ENCODE measurements around the gene MOB1B. TPM values are rescaled to one million over a fixed set of nuclear protein-coding genes. Genes with fewer than 3 reads are reported as not detected.

Gene MOB1B
- total RNA-seq, 1 experiment from 2014 or later, result 5.5 TPM

GRCh38 chr4:70927502-70928137, 25.5 kb downstream of the MOB1B start:
- Histone ChIP-seq H3K36me3 (replicated peaks; ENCODE audit: control insufficient read depth, insufficient read depth, low read length) (no peaks in the 10 kb centered on the region), H3K27me3 (ENCODE audit: control insufficient read depth, insufficient read depth, low read length) (no peaks in the 10 kb centered on the region), H3K4me3 (ENCODE audit: insufficient read depth, low read depth, low read length) (no peak overlapping the region)
- DNase-seq, result no peak

- Histone ChIP-seq H3K4me3 (ENCODE audit: insufficient read depth, low read depth, low read length) (no peak overlapping the region), H3K36me3 (replicated peaks; ENCODE audit: control insufficient read depth, insufficient read depth, low read length) (no peaks in the 10 kb centered on the region; the same call in 1 of the 2 replicates), H3K27me3 (ENCODE audit: control insufficient read depth, insufficient read depth, low read length) (no peaks in the 10 kb centered on the region)
- no peak for DNase-seq
Observed at GRCh38 chr4:70930530-70931256, 28.5 kb downstream of the MOB1B start.

GRCh38 chr4:70931347-70931746, 29.2 kb downstream of the MOB1B start:
- Histone ChIP-seq H3K4me3 (ENCODE audit: insufficient read depth, low read depth, low read length) (no peak overlapping the region), H3K27me3 (ENCODE audit: control insufficient read depth, insufficient read depth, low read length) (no peaks in the 10 kb centered on the region), H3K36me3 (replicated peaks; ENCODE audit: control insufficient read depth, insufficient read depth, low read length) (no peaks in the 10 kb centered on the region; the same call in 1 of the 2 replicates)
- DNase-seq, result no peak

GRCh38 chr4:70932984-70933383, 30.8 kb downstream of the MOB1B start:
- Histone ChIP-seq H3K36me3 (replicated peaks; ENCODE audit: control insufficient read depth, insufficient read depth, low read length) (no peaks in the 10 kb centered on the region; the same call in 1 of the 2 replicates), H3K27me3 (ENCODE audit: control insufficient read depth, insufficient read depth, low read length) (no peaks in the 10 kb centered on the region), H3K4me3 (ENCODE audit: insufficient read depth, low read depth, low read length) (no peak overlapping the region)
- DNase-seq, result no peak

- Histone ChIP-seq H3K4me3 (ENCODE audit: insufficient read depth, low read depth, low read length) (no peak overlapping the region), H3K36me3 (replicated peaks; ENCODE audit: control insufficient read depth, insufficient read depth, low read length) (no peaks in the 10 kb centered on the region; the same call in 1 of the 2 replicates), H3K27me3 (ENCODE audit: control insufficient read depth, insufficient read depth, low read length) (no peaks in the 10 kb centered on the region)
- DNase-seq, result no peak
Observed at GRCh38 chr4:70935038-70935695, 33.0 kb downstream of the MOB1B start.

GRCh38 chr4:70936200-70936787, 34.1 kb downstream of the MOB1B start:
- Histone ChIP-seq H3K4me3 (ENCODE audit: insufficient read depth, low read depth, low read length) (no peak overlapping the region), H3K27me3 (ENCODE audit: control insufficient read depth, insufficient read depth, low read length) (no peaks in the 10 kb centered on the region), H3K36me3 (replicated peaks; ENCODE audit: control insufficient read depth, insufficient read depth, low read length) (no peaks in the 10 kb centered on the region; the same call in 1 of the 2 replicates)
- no peak for DNase-seq

- DNase-seq, result no peak
- Histone ChIP-seq H3K27me3 (ENCODE audit: control insufficient read depth, insufficient read depth, low read length) (no peaks in the 10 kb centered on the region), H3K4me3 (ENCODE audit: insufficient read depth, low read depth, low read length) (no peak overlapping the region), H3K36me3 (replicated peaks; ENCODE audit: control insufficient read depth, insufficient read depth, low read length) (no peaks in the 10 kb centered on the region; the same call in 1 of the 2 replicates)
Observed at GRCh38 chr4:70938086-70938485, 35.9 kb downstream of the MOB1B start.

- no peak for DNase-seq
- no peaks in the 10 kb centered on the region for H3K27me3 ChIP-seq (ENCODE audit: control insufficient read depth, insufficient read depth, low read length)
Observed at GRCh38 chr4:70940134-70940533, 38.0 kb downstream of the MOB1B start.

GRCh38 chr4:70943114-70943513, 40.9 kb downstream of the MOB1B start:
- Histone ChIP-seq H3K4me3 (ENCODE audit: insufficient read depth, low read depth, low read length) (no peak overlapping the region), H3K27me3 (ENCODE audit: control insufficient read depth, insufficient read depth, low read length) (no peaks in the 10 kb centered on the region), H3K36me3 (replicated peaks; ENCODE audit: control insufficient read depth, insufficient read depth, low read length) (no peaks in the 10 kb centered on the region)
- no peak for DNase-seq

More at GRCh38 chr4:70940134-70940533, 38.0 kb downstream of the MOB1B start:
- H3K4me3 ChIP-seq (ENCODE audit: insufficient read depth, low read depth, low read length), result no peak overlapping the region
- no peaks in the 10 kb centered on the region for H3K36me3 ChIP-seq (replicated peaks; ENCODE audit: control insufficient read depth, insufficient read depth, low read length)

- Histone ChIP-seq H3K4me3 (ENCODE audit: insufficient read depth, low read depth, low read length) (no peak overlapping the region), H3K36me3 (replicated peaks; ENCODE audit: control insufficient read depth, insufficient read depth, low read length) (no peaks in the 10 kb centered on the region), H3K27me3 (ENCODE audit: control insufficient read depth, insufficient read depth, low read length) (no peaks in the 10 kb centered on the region)
- no peak for DNase-seq
Observed at GRCh38 chr4:70945046-70945445, 42.9 kb downstream of the MOB1B start.

GRCh38 chr4:70945452-70946055, 43.4 kb downstream of the MOB1B start:
- Histone ChIP-seq H3K27me3 (ENCODE audit: control insufficient read depth, insufficient read depth, low read length) (no peaks in the 10 kb centered on the region), H3K4me3 (ENCODE audit: insufficient read depth, low read depth, low read length) (no peak overlapping the region), H3K36me3 (replicated peaks; ENCODE audit: control insufficient read depth, insufficient read depth, low read length) (no peaks in the 10 kb centered on the region)
- DNase-seq, result no peak

- Histone ChIP-seq H3K27me3 (ENCODE audit: control insufficient read depth, insufficient read depth, low read length) (no peaks in the 10 kb centered on the region), H3K4me3 (ENCODE audit: insufficient read depth, low read depth, low read length) (no peak overlapping the region), H3K36me3 (replicated peaks; ENCODE audit: control insufficient read depth, insufficient read depth, low read length) (no peaks in the 10 kb centered on the region)
- DNase-seq, result no peak
Observed at GRCh38 chr4:70946939-70947338, 44.8 kb downstream of the MOB1B start.

- Histone ChIP-seq H3K4me3 (ENCODE audit: insufficient read depth, low read depth, low read length) (no peak overlapping the region), H3K36me3 (replicated peaks; ENCODE audit: control insufficient read depth, insufficient read depth, low read length) (no peaks in the 10 kb centered on the region), H3K27me3 (ENCODE audit: control insufficient read depth, insufficient read depth, low read length) (no peaks in the 10 kb centered on the region)
- no peak for DNase-seq
Observed at GRCh38 chr4:70948665-70949260, 46.6 kb downstream of the MOB1B start.

- Histone ChIP-seq H3K4me3 (ENCODE audit: insufficient read depth, low read depth, low read length) (no peak overlapping the region), H3K36me3 (replicated peaks; ENCODE audit: control insufficient read depth, insufficient read depth, low read length) (no peaks in the 10 kb centered on the region), H3K27me3 (ENCODE audit: control insufficient read depth, insufficient read depth, low read length) (no peaks in the 10 kb centered on the region)
- DNase-seq, result no peak
Observed at GRCh38 chr4:70954032-70954431, 51.9 kb downstream of the MOB1B start.
